Activated T-cell treated with anti-CD3 and anti-CD28 coated beads, Interleukin-2, amount 50 U/mL, for 72 hours (primary cell): ENCODE measurements around the gene TNFRSF1A. TPM values are rescaled to one million over a fixed set of nuclear protein-coding genes. Genes with fewer than 3 reads are reported as not detected.

ENCODE experiments used
- ATAC-seq, 2 donors: fragments of 150-1000 bp; cut with Tn5 transposase; replicated peaks in 1 of 2; 2 replicates each; pipeline ENCODE4 v1.10.0; 2021; ENCODE audit warnings: moderate library complexity in 2 of 2, mild to moderate bottlenecking in 1 of 2
- DNase-seq, 2 donors: peaks; one replicate each; pipeline ENCODE4 v3.0.0; 2021 to 2022; ENCODE audit warnings: mixed read lengths in 1 of 2
- H3K27ac Mint-ChIP-seq: one replicate; pipeline ENCODE4 v1.8.0; 2022; ENCODE audit warnings: mild to moderate bottlenecking, moderate library complexity, mixed read lengths
- H3K27me3 Mint-ChIP-seq: one replicate; pipeline ENCODE4 v1.8.0; 2022; ENCODE audit warnings: low read depth, mixed read lengths
- H3K36me3 Mint-ChIP-seq, 2 donors: one replicate each; pipeline ENCODE4 v1.8.0; 2022; ENCODE audit warnings: mixed read lengths in 2 of 2, mild to moderate bottlenecking in 1 of 2; ENCODE audit not compliant: insufficient read depth in 2 of 2
- H3K4me1 Mint-ChIP-seq: one replicate; pipeline ENCODE4 v1.8.0; 2022; ENCODE audit warnings: low read depth, mixed read lengths
- H3K4me3 Mint-ChIP-seq, 2 donors: one replicate each; pipeline ENCODE4 v1.8.0; 2022; ENCODE audit warnings: mild to moderate bottlenecking in 2 of 2, mixed read lengths in 2 of 2, moderate library complexity in 2 of 2
- H3K9me3 Mint-ChIP-seq, 2 donors: one replicate each; pipeline ENCODE4 v1.8.0; 2022; ENCODE audit warnings: mixed read lengths in 2 of 2
- total RNA-seq, 2 donors: library from RNA; stranded (reverse); gene quantifications; one replicate each; pipeline ENCODE4 v1.2.3, GENCODE V29; 2022

The TNFRSF1A gene
- total RNA-seq, 2 donors from 2014 or later = 48.4 to 52.1 TPM

DNA sequence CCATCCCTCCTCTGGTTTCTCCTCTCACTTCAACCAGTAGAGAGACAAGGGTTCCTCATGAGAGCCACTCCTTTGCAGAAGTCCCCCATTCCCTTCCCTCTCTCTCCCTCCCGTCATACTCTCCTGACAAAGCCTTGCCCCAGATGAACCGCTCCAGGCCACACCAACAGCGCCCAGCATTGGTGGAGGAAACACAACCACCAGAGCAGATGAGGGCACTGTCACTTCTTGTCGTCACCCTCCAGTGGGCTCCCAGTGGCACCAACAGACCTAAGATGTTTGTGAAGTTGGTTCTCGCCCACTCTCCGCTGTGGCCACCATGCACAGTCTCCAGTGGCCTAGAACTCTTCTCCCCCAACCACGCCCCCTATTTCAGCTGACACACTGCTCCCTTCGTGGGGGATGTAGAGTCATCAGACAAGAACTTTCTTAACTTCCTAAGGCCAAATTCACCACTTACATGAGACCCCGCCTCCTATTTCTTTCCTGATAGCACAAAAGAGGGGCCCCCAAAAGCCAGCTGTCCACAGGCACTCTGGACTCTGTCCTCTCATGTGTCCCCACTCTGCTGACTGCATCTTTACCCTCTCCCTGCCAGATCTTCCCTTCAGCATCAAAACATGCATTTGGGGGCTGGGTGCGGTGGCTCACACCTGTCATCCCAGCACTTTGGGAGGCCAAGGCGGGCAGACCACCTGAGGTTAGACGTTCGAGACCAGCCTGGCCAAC is 60.6 kb downstream of the TNFRSF1A start:
- H3K27me3 Mint-ChIP-seq = peaks cover 30% of the 10 kb centered on the region
- no peaks in the 10 kb centered on the region for H3K36me3 Mint-ChIP-seq
- no peak overlapping the region for H3K4me3 Mint-ChIP-seq
- no peak overlapping the region for H3K27ac Mint-ChIP-seq
- H3K4me1 Mint-ChIP-seq = peaks cover 14% of the 10 kb centered on the region
- ATAC-seq (no peak), DNase-seq (no peak)
- no peaks in the 10 kb centered on the region for H3K9me3 Mint-ChIP-seq

DNA sequence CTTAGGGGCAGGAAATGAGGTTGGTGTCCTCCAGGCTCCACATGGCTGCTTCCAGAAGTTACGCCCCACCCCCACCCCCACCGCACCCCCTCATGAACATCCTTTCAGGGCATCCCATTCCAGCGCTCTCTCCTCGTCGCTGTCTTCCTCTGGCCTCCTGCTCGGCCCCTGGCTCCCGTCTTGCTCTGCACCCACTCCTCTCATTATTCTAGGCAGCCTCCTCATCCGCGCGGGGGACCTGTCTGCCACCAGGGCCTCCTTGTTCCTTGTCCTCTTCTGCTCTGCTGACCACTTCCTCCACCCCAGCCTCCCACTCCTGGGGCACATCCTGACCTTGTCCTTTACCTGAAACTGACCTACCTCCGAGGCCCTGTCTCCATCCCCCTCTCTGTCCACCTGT is 61.2 kb downstream of the TNFRSF1A start:
- H3K27me3 Mint-ChIP-seq = peaks cover 35% of the 10 kb centered on the region
- no peak for DNase-seq
- H3K4me1 Mint-ChIP-seq = peaks cover 14% of the 10 kb centered on the region
- ATAC-seq = no peak
- H3K4me3 Mint-ChIP-seq = no peak overlapping the region
- no peak overlapping the region for H3K27ac Mint-ChIP-seq
- H3K9me3 Mint-ChIP-seq = no peaks in the 10 kb centered on the region
- H3K36me3 Mint-ChIP-seq = no peaks in the 10 kb centered on the region

DNA sequence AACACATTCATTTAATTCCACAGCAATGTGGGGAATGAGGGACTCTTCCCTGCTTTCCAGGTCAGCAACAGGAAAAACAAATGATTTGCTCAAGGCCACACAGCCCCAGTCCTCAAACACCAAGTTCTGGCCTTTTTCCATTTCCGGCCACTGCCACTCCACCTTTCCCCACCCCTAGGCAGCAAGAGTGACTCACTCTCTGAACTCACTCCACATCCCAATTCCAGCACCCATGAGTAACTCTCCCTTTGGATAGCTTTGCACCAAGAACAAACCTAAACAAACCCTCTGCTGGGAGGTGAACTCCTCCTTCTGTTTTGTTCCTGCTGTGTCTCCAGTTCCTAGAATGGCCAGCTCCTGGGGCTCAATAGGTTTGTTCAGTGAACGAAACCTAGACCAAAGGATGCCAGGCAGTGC is 61.8 kb downstream of the TNFRSF1A start:
- peaks cover 42% of the 10 kb centered on the region for H3K27me3 Mint-ChIP-seq
- no peak overlapping the region for H3K4me3 Mint-ChIP-seq
- H3K4me1 Mint-ChIP-seq = peaks cover 12% of the 10 kb centered on the region
- no peak overlapping the region for H3K27ac Mint-ChIP-seq
- H3K9me3 Mint-ChIP-seq = no peaks in the 10 kb centered on the region
- ATAC-seq (no peak), DNase-seq (no peak)
- no peaks in the 10 kb centered on the region for H3K36me3 Mint-ChIP-seq

DNA sequence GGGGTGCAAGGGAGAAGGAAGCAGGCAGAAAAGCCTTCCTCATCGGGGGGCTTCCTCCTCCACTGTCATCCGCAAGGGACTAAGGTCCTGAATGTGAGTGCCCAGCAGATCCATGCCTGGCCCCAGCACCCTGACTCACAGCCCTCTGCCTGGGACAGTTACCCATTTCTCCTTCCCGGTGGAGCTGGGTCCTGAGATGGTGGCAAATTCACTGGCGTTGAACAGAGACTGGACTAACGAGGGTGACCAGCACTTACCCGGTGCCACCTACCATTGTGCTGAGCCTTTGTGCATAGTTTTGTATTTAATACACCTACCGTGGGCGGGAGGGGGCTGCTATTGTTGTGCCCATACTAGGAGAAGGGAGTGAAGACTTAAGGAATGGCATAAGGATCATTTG is 62.2 kb downstream of the TNFRSF1A start:
- Mint-ChIP-seq H3K9me3 (no peaks in the 10 kb centered on the region), H3K27ac (no peak overlapping the region), H3K4me1 (peaks cover 8% of the 10 kb centered on the region), H3K27me3 (peaks cover 46% of the 10 kb centered on the region), H3K4me3 (no peak overlapping the region), H3K36me3 (no peaks in the 10 kb centered on the region)
- no peak for DNase-seq
- ATAC-seq = no peak

DNA sequence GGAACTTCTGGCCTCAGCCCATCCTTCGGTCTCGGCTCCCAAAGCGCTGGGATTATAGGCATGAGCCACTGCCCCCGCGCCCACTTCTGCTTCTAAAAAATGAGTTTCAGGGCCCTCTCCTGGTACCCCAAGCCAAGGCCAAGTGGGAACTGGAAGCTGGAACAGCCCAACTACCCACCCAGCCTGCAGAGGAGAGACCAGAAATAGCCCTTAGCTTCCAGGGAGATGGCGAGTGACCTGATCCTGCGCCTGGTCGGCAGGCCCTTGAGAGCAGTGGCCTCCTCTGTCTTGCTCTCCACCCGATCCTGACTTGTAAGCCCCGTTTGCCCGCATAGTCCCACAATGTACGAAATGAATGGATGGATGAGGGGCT is 62.6 kb downstream of the TNFRSF1A start:
- H3K36me3 Mint-ChIP-seq = no peaks in the 10 kb centered on the region
- H3K4me1 Mint-ChIP-seq = peaks cover 8% of the 10 kb centered on the region
- H3K4me3 Mint-ChIP-seq = peak overlapping the region in 1 of 2 donors; percentile 31
- no peak for ATAC-seq
- no peaks in the 10 kb centered on the region for H3K9me3 Mint-ChIP-seq
- H3K27me3 Mint-ChIP-seq = peaks cover 50% of the 10 kb centered on the region
- DNase-seq = no peak
- no peak overlapping the region for H3K27ac Mint-ChIP-seq

Other genes with a start within 250 kb of the TNFRSF1A start
- gene VWF, start 217.4 kb downstream of the TNFRSF1A start, total RNA-seq = under 1 TPM; 0.02 TPM
- 1 to 10 TPM; 6.1 to 8.4 TPM for gene CD9, start 141.7 kb downstream of the TNFRSF1A start, total RNA-seq
- not detected for gene PLEKHG6, start 31.4 kb downstream of the TNFRSF1A start, total RNA-seq
- under 1 TPM; 0.29 to 0.67 TPM for gene SCNN1A, start 33.5 kb upstream of the TNFRSF1A start, total RNA-seq
- 1 to 10 TPM; 1.3 to 1.9 TPM for gene LTBR, start 42.1 kb upstream of the TNFRSF1A start, total RNA-seq
- 10 to 100 TPM; 53.1 to 90.5 TPM for gene CD27, start 102.9 kb upstream of the TNFRSF1A start, total RNA-seq
- 10 to 100 TPM; 26.0 to 29.6 TPM for gene TAPBPL, start 110.0 kb upstream of the TNFRSF1A start, total RNA-seq
- gene VAMP1, start 128.6 kb upstream of the TNFRSF1A start, total RNA-seq = 10 to 100 TPM; 51.2 to 53.1 TPM
- gene MRPL51, start 151.2 kb upstream of the TNFRSF1A start, total RNA-seq = 100 to 1,000 TPM; 170 to 179 TPM
- gene NCAPD2, start 152.0 kb upstream of the TNFRSF1A start, total RNA-seq = 100 to 1,000 TPM; 156 to 168 TPM
- 1,000 to 10,000 TPM; 4,101 to 4,234 TPM for gene GAPDH, start 192.4 kb upstream of the TNFRSF1A start, total RNA-seq
- 10 to 100 TPM; 14.2 to 17.0 TPM for gene IFFO1, start 214.0 kb upstream of the TNFRSF1A start, total RNA-seq
- gene NOP2, start 226.2 kb upstream of the TNFRSF1A start, total RNA-seq = 10 to 100 TPM; 76.9 to 89.8 TPM